HG03066 (cell line): ENCODE data around the gene SMIM5.
"Not testable (repeated sequence)": the region's sequence is repeated elsewhere in the genome, so short reads cannot be mapped to it uniquely, and the experiment has no call there.

ENCODE experiments used
- ATAC-seq: cut with Tn5 transposase; IDR thresholded peaks from one replicate; pipeline ENCODE4 v1.9.1; 2021; ENCODE audit warnings: low read depth; ENCODE audit not compliant: unreplicated experiment

The SMIM5 gene

GRCh38 chr17:75624021-75624420 lies 9.2 kb upstream of the SMIM5 start:
- no peak for ATAC-seq

- ATAC-seq, result no peak
Measured at GRCh38 chr17:75624714-75625345, 8.4 kb upstream of the SMIM5 start.

- ATAC-seq, result no peak
Measured at GRCh38 chr17:75625813-75626486, 7.3 kb upstream of the SMIM5 start.

GRCh38 chr17:75626496-75627038 lies 6.7 kb upstream of the SMIM5 start:
- no peak for ATAC-seq

- no peak for ATAC-seq
Measured at GRCh38 chr17:75627094-75627493, 6.1 kb upstream of the SMIM5 start.

- no peak for ATAC-seq
Measured at GRCh38 chr17:75628425-75628824, 4.8 kb upstream of the SMIM5 start.

- no peak for ATAC-seq
Measured at GRCh38 chr17:75629157-75629556, 4.1 kb upstream of the SMIM5 start.

GRCh38 chr17:75630071-75630917 lies 2.9 kb upstream of the SMIM5 start:
- no peak for ATAC-seq

- no peak for ATAC-seq
Measured at GRCh38 chr17:75631353-75631752, 1.9 kb upstream of the SMIM5 start.

- ATAC-seq, result no peak
Measured at GRCh38 chr17:75632428-75632827, 806 bp upstream of the SMIM5 start.

GRCh38 chr17:75633486-75634375 lies 497 bp downstream of the SMIM5 start:
- ATAC-seq, result no peak

GRCh38 chr17:75634376-75634740 lies 1.1 kb downstream of the SMIM5 start:
- ATAC-seq, result no peak

GRCh38 chr17:75634754-75635609 lies 1.7 kb downstream of the SMIM5 start:
- ATAC-seq, result no peak

GRCh38 chr17:75635610-75636202 lies 2.5 kb downstream of the SMIM5 start:
- ATAC-seq, result no peak

- ATAC-seq, result no peak
Measured at GRCh38 chr17:75636381-75637142, 3.3 kb downstream of the SMIM5 start.

GRCh38 chr17:75637143-75637538 lies 3.9 kb downstream of the SMIM5 start:
- ATAC-seq, result no peak

- ATAC-seq, result no peak
Measured at GRCh38 chr17:75637551-75637950, 4.3 kb downstream of the SMIM5 start.

GRCh38 chr17:75638039-75638438 lies 4.8 kb downstream of the SMIM5 start:
- ATAC-seq, result not testable (repeated sequence)
